GM21526 (cell line): Measurements from ENCODE around the gene STX18.

ENCODE experiments used
- ATAC-seq: cut with Tn5 transposase; IDR thresholded peaks from one replicate; pipeline ENCODE4 v1.9.1; 2021; ENCODE audit warnings: moderate library complexity; ENCODE audit not compliant: unreplicated experiment, low FRiP score

STX18 gene

GRCh38 chr4:4388836-4389575, 152.8 kb downstream of the STX18 start:
- no peak for ATAC-seq

DNA sequence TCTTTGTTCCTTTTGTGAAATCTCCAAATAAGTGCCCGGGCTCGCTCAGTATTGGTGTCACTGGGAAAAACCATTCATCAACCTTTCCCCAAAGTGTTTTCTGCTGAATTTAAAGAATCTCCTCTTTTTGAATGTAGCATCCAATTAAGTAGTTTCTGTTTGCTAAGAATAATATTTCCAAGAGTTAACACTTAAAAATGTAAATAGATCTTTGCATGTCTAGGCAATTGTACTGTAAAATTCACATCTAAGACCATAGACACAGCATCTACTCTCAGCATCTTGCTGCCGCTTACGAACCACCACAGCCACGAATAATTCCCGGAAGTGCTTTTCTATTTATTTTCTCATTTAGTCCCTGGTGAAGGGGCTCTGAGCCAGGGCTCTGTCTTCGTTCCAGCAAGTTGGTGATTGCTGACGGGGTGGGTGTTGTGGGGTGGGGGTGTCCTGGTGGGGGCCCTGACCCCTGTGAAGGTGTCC, 153.5 kb downstream of the STX18 start:
- ATAC-seq: no peak

DNA sequence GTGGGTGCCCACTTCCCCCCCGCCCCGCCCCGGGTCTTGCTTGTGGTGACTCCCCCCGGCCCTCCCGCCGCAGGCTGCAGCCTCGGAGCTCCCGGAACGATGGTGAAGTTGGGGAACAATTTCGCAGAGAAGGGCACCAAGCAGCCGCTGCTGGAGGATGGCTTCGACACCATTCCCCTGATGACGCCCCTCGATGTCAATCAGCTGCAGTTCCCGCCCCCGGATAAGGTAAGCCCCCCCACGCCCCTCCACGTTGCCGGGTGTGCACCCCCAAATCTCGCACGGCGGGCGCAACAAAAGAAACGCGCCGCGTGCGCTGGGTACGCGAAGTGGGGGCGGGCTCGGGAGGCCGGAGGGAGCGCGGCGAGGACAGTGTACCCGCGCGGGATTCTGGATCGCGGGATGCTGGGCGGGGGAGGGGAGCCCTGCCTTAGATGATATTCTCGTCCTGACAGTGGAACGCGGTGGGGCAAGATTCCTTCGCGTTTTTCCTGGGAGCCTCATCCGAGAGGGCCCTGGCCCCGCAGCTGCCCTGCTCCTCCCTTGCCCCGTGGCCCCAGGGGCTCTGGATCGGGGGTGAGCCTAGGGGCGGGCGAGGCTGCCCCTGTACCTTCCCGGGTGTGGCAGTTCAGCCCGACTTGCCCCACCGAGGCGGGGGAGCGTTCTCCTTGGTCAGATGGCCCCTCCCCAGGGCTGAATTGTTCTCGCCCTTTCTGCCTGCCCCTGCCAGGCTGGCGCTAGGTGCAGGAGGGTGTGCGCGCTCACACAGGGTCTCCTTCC, 154.1 kb downstream of the STX18 start:
- no peak for ATAC-seq

GRCh38 chr4:4386736-4387392, 155.0 kb downstream of the STX18 start, which contains the start of gene NSG1:
Gene NSG1 (plus strand): TSS chr4:4387102. CDS start chr4:4387630, 528 bp downstream.
- no peak for ATAC-seq

- no peak for ATAC-seq
These were observed 155.5 kb downstream of the STX18 start for GRCh38 chr4:4386296-4386735.

GRCh38 chr4:4385729-4386295, 156.0 kb downstream of the STX18 start:
- no peak for ATAC-seq

- no peak for ATAC-seq
These were observed 157.0 kb downstream of the STX18 start for GRCh38 chr4:4384837-4385236.

DNA sequence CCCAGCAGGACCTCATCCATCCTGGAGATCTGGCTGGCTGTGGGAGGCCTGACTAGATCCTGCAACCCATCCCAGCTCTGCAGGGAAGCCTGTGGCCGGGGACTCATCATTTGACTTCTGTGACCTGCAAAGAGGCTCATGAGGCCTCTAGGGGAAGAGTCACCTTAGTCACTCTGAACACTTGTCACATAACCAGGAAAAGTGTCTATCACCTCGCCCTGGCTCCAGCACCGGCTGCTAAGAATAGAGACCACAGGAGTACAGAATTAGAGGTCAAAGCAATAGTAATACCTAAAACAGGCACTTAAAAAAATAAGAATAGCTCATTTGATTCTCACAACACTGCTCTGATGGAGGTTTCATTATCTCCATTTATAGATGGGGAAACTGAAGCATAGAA, 158.8 kb downstream of the STX18 start:
- no peak for ATAC-seq

DNA sequence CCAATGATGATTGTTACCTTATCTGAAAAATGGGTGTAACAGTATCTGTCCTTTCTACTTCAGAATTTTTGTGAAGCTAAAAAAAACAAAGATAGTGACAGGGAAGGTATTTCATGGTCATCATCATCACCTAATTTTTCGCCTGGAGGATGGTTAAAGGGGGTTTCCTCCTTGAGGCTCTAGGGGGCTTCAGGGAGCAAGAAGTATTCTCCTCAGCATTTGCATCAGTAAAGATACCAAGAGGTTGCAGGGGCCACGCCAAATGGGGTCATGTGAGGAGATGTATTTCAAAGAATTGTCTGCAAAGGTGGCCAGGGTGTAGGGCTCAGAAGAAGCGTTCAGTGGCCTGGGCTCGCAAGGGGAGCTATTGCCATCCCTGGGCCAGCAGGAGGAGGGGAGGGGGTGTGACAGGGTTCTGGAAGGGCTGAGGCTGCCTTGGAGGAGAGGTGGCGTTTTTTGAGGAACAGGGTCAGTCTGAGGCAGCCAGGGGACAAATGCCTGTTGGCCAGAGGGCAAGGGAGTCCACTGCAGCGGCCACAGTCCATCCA, 162.2 kb downstream of the STX18 start:
- no peak for ATAC-seq

DNA sequence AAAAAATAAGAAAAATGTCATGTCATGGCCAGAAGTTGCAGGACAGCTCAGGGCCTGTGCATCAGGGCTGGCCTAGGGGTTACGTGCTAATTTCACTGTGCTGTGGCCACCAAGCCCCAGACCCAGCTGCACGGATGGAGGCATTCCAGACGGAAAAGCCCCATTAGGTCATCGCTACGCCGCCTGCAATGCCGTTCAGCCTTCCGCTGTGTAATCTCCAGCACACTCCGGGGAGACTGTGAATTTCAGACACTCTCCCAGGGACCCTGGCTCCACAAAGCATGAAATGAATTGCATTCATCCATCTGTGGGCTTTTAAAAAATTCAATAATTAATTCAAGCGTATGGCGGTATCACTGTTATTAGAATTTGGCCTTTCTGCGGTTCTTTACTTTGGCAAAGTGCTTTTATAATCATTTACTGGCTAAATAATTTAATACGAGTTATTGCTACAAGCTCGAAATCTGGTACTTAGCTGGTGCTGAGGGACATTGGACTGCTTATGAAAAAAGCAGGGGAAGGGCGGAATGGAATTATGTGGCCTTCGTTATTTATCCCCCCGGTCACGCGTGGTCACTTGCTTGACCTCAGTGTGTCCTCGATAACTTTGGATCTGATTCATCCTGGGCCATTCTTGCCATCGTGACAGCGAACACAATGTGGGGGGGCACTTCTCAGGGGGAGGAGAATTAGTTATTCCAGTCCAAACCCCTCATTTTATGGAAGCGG, 164.0 kb downstream of the STX18 start:
- ATAC-seq: no peak

DNA sequence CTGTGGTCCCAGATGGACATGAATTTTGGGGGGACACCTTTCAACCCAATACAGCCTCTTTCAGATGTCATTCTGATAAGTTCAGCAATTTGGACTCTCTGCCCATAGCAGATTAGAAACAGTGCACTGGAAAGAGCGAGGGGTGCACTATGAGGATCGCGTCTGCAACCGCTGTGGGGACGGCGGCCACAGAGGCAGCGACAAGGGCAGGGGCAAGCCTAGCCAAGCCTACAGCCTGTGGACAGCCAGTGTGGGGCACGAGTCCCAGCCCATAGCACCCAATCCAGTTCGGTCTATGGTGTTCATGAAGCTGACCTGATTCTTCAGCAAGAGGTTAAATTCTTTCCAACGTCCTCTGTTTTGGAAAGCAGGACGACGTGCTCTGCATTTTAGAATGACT, 164.7 kb downstream of the STX18 start:
- no peak for ATAC-seq

DNA sequence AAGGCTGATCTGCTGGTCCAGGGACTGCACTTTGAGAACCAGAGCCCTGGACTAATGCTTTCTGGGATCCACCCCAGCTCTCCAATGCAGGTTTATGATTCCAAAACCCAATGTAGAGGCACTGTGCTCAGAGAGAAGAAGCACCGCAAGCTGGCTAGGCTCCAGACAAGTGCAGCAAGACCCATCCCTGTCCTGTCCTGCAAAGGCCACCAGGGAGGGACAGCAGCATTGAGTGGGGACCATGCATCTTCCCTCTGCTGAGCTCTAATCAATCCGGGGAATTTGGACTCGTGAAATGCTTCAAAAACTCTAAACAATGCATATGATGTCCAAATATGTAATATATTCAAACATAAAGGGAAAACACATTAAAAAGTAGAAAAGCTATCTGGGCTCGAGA, 165.8 kb downstream of the STX18 start:
- no peak for ATAC-seq

- no peak for ATAC-seq
These were observed 167.3 kb downstream of the STX18 start for GRCh38 chr4:4374388-4375098.
